Omental fat pad (tissue), 4 donors: ENCODE results near the gene DAAM1. TPM values are rescaled to one million over a fixed set of nuclear protein-coding genes. Genes with fewer than 3 reads are reported as not detected.

ENCODE experiments used
- ATAC-seq: fragments of 150-250 bp; one replicate; pipeline ENCODE4 v1.9.1; 2016; ENCODE audit warnings: mild to moderate bottlenecking, moderate library complexity; ENCODE audit not compliant: low FRiP score
- DNase-seq: peaks from one replicate; pipeline ENCODE4 v3.0.0-alpha.2; 2019; ENCODE audit warnings: low spot score
- total RNA-seq, 4 donors: library from RNA; depleted of rRNA; stranded (reverse); fragments of >200 nt; gene quantifications; one replicate each; pipeline ENCODE4 v1.1.0, GENCODE V29; 2016
- TF ChIP-seq, protein P1 (sequence below), 3 donors: fragments of 450-650 bp; IDR thresholded peaks; one replicate each; pipeline ENCODE4 v1.5.1; 2016 to 2017; ENCODE audit warnings: antibody characterized with exemption in 3 of 3, mild to moderate bottlenecking in 3 of 3, moderate library complexity in 2 of 3

The DAAM1 gene
- total RNA-seq, 4 donors from 2014 or later, result 49.8 to 73.6 (median 51.6) TPM

DNA sequence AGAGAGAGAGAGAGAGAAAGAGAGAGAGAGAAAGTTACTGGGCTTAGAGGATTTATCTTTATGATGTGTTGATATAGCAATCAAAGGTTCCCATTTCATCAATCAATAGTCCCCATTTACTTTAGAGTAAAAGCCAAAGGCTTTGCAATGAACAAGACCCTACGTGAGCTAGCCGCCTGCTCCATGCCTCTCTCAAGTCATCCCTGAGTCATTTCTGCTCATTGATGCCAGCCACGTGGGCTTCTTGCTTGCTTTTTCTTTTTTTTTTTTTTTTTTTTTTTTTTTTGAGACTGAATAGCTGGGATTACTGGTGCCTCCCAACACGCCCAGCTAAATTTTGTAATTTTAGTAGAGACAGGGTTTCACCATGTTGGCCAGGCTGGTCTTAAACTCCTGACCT lies 205.8 kb downstream of the DAAM1 start:
- TF ChIP-seq, protein P1, sequence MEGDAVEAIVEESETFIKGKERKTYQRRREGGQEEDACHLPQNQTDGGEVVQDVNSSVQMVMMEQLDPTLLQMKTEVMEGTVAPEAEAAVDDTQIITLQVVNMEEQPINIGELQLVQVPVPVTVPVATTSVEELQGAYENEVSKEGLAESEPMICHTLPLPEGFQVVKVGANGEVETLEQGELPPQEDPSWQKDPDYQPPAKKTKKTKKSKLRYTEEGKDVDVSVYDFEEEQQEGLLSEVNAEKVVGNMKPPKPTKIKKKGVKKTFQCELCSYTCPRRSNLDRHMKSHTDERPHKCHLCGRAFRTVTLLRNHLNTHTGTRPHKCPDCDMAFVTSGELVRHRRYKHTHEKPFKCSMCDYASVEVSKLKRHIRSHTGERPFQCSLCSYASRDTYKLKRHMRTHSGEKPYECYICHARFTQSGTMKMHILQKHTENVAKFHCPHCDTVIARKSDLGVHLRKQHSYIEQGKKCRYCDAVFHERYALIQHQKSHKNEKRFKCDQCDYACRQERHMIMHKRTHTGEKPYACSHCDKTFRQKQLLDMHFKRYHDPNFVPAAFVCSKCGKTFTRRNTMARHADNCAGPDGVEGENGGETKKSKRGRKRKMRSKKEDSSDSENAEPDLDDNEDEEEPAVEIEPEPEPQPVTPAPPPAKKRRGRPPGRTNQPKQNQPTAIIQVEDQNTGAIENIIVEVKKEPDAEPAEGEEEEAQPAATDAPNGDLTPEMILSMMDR (IDR thresholded peaks at IDR 0.05), result no peak
- ATAC-seq, result no peak
- no peak for DNase-seq

DNA sequence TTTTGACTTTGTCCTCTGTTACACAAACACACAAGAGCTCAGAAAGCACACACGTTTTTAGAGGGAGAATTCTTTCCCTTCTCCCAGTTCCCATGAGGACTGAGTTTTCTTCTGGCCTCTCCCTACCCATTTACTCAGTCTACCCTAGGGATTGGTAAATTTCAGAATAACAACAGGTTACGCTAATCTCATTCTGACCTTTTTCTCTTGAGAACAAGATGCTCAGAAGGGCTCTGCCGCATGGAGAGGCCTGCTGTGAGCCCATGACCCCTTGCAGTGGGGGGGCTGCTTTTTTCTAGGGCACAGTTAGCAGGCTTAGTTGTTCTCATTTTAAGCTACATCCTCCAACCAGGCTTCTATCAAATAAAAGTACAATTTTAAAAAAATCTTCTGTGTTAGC lies 207.2 kb downstream of the DAAM1 start:
- TF ChIP-seq, protein P1 (IDR thresholded peaks at IDR 0.05), result no peak
- no peak for ATAC-seq
- no peak for DNase-seq

DNA sequence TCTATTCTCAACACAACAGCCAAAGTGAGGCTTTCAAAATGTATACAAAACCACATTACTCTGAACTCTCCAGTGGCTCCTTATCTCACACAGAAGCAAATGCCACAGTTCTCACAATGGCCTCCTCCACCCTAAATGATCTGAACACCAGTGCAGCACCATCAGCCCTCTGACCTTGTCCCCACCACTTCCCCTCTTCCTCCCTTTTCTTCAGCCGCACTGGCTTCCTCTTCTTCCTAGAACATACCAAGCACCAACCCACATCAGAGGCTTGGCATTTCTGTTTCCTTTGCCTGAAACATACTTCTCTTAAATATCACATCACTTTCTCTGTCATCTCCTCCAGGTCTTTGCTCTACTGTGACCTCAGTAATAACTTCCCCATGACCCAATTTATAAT lies 210.4 kb downstream of the DAAM1 start:
- ATAC-seq (no peak), DNase-seq (no peak)
- TF ChIP-seq, protein P1 (IDR thresholded peaks at IDR 0.05), result no peak

DNA sequence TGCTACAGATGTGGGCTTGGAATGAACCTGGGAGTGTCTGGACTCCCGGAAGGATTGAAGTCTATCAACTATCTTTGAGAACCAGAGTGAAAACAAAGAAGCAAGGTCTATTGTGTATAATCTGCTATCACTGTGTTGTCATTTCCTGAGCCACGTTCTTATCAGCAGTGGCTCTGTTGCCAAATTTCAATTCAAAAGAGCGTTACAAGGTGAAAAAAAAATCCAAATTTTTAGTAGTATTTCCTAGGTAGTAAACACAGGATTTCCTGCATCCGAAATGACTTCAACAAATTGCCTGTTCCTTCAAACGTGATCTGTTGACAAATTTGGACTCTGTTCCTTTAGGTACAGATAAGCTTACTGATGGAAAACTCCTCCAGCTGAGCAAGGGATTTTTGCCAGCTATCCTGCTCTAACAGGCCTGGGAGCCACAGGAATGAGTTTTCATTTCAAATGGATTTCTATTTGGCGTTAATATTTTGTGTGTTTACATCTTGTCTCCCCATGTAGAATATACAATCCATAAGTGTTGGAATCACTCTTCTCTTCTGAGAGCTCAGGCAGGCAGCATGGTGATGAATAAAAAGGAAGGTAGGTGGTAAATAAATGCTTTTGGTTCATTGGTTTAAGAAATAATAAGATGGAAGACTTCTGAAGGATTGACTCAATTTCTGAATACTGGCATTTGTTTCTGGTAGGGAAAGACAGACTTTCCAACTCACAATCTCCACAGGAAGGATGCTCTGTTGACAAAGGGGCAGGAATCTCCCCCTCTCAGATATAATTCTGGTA lies 218.2 kb downstream of the DAAM1 start:
- ATAC-seq (peak; percentile 71), DNase-seq (no peak)
- TF ChIP-seq, protein P1 (IDR thresholded peaks at IDR 0.05), result no peak

DNA sequence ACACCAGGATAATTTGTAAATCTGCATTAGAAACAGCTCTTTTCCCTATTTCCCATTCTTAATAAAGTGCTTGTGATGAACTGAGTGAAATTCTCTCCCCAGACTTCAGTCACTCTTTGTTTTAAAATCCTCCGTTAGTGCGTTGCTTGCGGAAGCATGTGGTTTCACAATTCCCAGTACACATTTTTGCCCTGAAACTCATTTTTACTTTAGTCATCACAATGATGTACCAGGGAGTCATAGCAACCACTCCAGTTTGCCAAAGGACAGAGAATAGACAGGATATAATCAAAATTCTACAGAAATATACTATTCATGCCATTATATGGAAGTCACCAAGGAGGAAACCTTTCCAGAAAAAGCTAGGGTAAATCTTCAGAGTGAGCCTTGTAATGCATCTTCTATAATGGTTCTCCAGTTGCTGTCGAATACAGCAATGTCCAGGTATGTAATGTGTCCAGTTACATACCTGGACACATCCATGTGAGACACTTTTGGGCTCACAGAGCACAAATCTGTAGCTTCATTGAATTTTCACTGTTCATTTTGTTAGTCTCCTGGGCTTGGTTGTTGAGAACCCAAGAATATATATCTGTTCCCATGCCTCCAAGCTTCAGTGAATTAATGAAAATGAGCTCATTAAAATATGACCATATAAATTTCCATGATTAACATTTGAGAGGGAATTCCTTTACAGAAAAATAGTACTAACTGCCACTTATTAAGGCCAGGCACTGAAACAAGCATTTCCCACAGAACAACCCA lies 219.0 kb downstream of the DAAM1 start:
- TF ChIP-seq, protein P1 (IDR thresholded peaks at IDR 0.05), result no peak
- ATAC-seq (peak; percentile 84), DNase-seq (no peak)

DNA sequence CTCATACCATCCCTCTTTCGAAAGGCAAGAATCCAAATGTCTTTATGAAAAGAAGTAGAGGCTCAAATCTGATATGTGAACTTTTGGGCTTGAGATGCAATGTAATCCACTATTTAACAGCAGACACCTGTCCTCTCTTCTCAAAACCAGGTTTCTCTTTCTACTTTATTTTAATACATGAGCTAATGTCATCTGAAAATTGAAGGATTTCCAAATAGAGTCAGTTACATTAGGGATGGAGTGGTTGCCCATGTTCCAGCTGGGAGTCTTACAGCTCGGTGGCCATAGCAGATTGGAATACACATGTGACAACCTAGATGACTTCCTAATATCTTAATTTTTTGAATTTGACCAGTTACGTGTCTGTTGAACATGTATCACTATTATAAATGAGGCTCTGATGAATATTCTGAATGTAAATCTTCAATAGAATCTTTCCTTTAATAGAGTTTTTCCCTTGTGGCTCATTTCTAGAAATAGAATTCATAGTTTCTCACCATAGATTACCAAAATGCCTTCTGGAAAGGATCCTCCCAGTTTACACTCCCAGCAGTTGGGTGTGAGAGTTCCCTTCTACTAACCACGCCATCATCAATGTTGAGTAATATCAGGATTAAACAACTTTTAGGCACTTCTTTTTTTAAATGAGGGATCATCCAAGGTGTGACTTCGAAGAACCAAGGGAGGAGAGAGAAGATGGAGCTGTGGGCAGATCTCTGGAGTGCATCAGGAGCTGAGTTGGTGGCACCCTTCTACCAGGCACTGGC lies 227.6 kb downstream of the DAAM1 start:
- TF ChIP-seq, protein P1 (IDR thresholded peaks at IDR 0.05), result no peak
- ATAC-seq (no peak), DNase-seq (no peak)
